LoVo (cell line): ENCODE results near the gene PRKAG2.
"Not testable (repeated sequence)": the region's sequence is repeated elsewhere in the genome, so short reads cannot be mapped to it uniquely, and the experiment has no call there.

Experiments
- DNase-seq: peaks from one replicate; pipeline ENCODE4 v3.0.0-alpha.2; 2016; ENCODE audit warnings: low spot score

The PRKAG2 gene

GRCh38 chr7:151585744-151586393 is 291.0 kb downstream of the PRKAG2 start:
- no peak for DNase-seq

GRCh38 chr7:151581741-151582140 is 295.2 kb downstream of the PRKAG2 start:
- no peak for DNase-seq

- no peak for DNase-seq
These were observed 297.3 kb downstream of the PRKAG2 start for GRCh38 chr7:151579644-151580043.

- DNase-seq: no peak
These were observed 301.5 kb downstream of the PRKAG2 start for GRCh38 chr7:151575410-151575809.

GRCh38 chr7:151573046-151573445 is 303.9 kb downstream of the PRKAG2 start:
- not testable (repeated sequence) for DNase-seq

- DNase-seq: no peak
These were observed 304.8 kb downstream of the PRKAG2 start for GRCh38 chr7:151572136-151572535.

GRCh38 chr7:151571471-151571870 is 305.4 kb downstream of the PRKAG2 start:
- DNase-seq: no peak

GRCh38 chr7:151570366-151570915 is 306.5 kb downstream of the PRKAG2 start:
- DNase-seq: peak; percentile 20

GRCh38 chr7:151568956-151569940 is 307.7 kb downstream of the PRKAG2 start:
- no peak for DNase-seq

- DNase-seq: no peak
These were observed 310.0 kb downstream of the PRKAG2 start for GRCh38 chr7:151566897-151567320.

GRCh38 chr7:151565541-151565940 is 311.4 kb downstream of the PRKAG2 start:
- DNase-seq: no peak

GRCh38 chr7:151560243-151560642 is 316.7 kb downstream of the PRKAG2 start:
- no peak for DNase-seq

GRCh38 chr7:151559557-151560183 is 317.2 kb downstream of the PRKAG2 start:
- no peak for DNase-seq

- no peak for DNase-seq
These were observed 318.3 kb downstream of the PRKAG2 start for GRCh38 chr7:151558575-151558974.

GRCh38 chr7:151556592-151556991 is 320.3 kb downstream of the PRKAG2 start:
- DNase-seq: no peak

- DNase-seq: no peak
These were observed 323.6 kb downstream of the PRKAG2 start for GRCh38 chr7:151553356-151553755.

- DNase-seq: peak; percentile 35
These were observed 324.4 kb downstream of the PRKAG2 start for GRCh38 chr7:151552352-151553028.

- DNase-seq: no peak
These were observed 325.1 kb downstream of the PRKAG2 start for GRCh38 chr7:151551820-151552219.

- DNase-seq: no peak
These were observed 326.1 kb downstream of the PRKAG2 start for GRCh38 chr7:151550656-151551286.

GRCh38 chr7:151549644-151550043 is 327.3 kb downstream of the PRKAG2 start:
- no peak for DNase-seq

- no peak for DNase-seq
These were observed 327.8 kb downstream of the PRKAG2 start for GRCh38 chr7:151549083-151549482.
